H1 (cell line): ENCODE results near the gene PTBP3.

Experiments
- CTCF ChIP-seq, 3 experiments: IDR thresholded peaks; 1 replicate in 2 of 3; 2 replicates in 1 of 3; pipeline versions ENCODE4 v1.5.1 to v1.6.1; 2011; ENCODE audit warnings: low read length in 3 of 3, mild to moderate bottlenecking in 3 of 3, inconsistent platforms in 2 of 3, low read depth in 1 of 3, moderate library complexity in 1 of 3; ENCODE audit not compliant: insufficient read depth in 1 of 3; ENCODE audit errors: control extremely low read depth in 1 of 3
- JUN ChIP-seq: IDR thresholded peaks from 2 replicates; pipeline ENCODE4 v1.6.1; 2011; ENCODE audit warnings: low read depth, mild to moderate bottlenecking, improper control_type of control experiment, low read length

- TF ChIP-seq JUN (no peak), CTCF (IDR thresholded peaks at IDR 0.05; ENCODE audit: control extremely low read depth in 1 of 3, insufficient read depth in 1 of 3, low read depth in 1 of 3, low read length in 3 of 3) (no peak)
Observed at GRCh38 chr9:112286926-112287325, 46.5 kb downstream of the PTBP3 start.
